NCI-H2107 (cell line): ENCODE data around the gene AP1S3.

Source experiments
- DNase-seq: peaks from one replicate; lab custom pipeline; 2025; lab: John Stamatoyannopoulos, UW

The AP1S3 gene

DNA sequence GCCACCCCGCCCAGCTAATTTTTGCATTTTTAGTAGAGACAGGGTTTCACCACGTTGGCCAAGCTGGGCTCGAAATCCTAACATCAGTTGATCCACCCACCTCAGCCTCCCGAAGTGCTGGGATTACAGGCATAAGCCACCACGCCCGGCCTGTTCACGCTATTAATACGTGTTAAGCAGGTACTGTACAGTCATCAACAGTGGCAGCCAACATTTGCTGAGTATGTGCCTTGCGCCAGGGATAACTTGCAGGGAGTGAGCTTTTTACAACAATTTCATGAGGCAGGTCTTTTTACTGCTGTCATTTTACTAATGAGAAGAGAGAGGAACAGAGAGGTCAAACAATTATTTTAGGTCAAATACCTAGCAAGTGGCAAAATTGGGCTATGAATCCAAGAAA is 115.2 kb downstream of the AP1S3 start:
- DNase-seq, result no peak

DNA sequence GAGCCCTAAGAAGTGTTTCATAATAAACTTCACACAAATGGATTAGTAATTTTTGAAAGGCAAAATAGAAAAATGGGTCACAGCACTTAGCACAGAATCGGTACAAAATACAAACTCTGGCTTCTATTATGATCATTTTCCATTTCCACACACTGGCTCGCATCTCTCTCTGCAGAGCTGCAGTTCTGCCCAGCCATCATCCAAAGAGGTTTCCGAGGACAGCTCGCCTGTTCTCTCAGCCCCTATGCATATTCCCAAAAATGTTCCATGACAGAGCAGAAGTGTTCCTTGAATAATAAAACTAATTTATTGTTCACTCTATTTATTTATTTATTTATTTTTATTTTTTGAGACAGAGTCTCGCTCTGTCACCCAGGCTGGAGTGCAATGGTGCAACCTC is 115.6 kb downstream of the AP1S3 start:
- no peak for DNase-seq

DNA sequence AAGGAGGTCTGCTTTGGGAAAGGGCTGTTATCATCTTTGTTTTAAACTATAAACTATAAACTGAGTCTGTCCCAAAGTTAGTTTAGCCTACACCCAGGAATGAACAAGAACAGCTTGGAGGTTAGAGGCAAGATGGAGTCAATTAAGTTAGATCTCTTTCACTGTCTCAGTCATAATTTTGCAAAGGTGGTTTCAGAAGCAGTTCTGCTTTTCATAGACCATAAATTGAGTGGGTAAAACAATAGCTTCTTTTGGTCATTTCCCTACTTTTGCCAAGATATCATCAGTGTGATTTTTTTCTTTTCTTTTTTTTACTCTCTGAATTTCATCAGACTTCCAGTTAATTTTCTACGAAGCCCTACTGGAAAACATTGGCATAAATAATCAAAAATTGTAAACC is 117.0 kb downstream of the AP1S3 start:
- DNase-seq, result no peak

GRCh38 chr2:223712642-223713041 is 124.7 kb downstream of the AP1S3 start:
- no peak for DNase-seq

- DNase-seq, result no peak
These were observed 125.6 kb downstream of the AP1S3 start for GRCh38 chr2:223711596-223712326.
